Measurements from ENCODE around the gene RNF26.

The RNF26 gene

DNA sequence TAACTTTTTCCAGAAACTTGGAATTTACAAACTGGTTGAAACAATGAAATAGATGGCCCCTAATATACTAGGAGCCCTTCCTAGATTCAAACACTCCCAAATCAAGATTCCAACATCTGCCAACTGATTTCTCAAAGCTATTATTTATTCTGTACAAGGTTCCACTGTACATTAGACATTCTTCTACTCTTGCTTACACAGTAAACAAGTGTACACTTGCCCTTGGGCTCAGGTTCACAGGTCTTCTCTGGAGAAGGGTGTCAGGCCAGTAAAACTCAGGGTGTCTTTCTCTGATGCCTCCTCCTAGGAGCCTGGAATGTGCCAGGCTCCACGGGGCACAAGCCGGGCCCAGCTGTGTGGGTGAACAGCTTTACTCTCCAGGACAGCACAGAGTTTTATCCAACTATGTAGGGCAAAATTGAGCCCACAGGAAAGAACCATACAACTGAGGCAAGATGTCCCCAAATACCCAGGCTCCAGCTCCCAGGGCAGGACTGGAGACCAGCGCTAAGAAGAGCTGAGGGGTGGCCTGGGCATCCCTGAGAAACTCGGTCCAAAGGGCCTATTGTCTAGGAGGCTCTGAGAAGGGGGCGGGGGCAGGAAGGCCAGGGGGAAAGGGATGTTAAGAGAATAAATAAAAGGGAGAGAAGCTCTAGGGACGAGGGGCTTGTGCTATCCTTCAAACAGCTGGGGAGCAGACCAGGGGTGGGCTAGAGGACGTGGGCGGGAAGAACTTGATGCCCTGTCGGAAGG is 20.9 kb downstream of the RNF26 start:
- DNase-seq = no peak

DNA sequence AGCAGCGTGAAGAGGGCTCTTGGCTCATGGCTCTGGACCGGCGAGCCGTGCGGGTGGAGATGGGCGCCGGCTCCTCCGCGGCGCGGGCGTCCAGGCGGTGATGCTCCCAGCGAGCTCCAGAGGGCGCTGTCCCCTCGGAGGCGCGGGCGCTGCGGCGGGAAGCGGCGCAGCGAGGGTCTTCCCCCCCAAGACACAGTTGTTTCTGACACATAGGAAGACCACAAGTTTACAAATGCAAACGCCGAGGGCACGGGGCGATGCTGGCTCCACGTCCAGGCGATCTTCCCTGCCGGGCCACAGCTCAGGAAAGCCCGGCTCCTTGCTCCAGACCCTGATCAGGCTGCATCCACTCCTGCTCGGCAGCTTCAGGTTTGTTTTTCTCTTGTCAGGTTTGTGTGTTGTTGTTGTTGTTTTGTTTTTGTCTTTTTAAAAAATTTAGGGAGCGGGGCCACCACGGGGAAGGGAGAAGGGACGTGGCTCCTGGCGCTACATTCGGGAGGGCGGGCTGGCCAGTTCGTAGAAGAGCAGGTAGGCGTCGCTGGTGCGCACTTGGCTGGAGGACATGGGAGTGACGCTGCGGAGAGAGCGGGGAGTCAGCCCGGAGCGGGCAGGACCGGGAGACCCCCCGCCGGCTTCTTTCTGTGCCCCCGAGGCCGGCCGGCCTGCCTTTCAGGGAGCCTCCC is 22.2 kb downstream of the RNF26 start:
- peak; percentile 93 for DNase-seq

DNA sequence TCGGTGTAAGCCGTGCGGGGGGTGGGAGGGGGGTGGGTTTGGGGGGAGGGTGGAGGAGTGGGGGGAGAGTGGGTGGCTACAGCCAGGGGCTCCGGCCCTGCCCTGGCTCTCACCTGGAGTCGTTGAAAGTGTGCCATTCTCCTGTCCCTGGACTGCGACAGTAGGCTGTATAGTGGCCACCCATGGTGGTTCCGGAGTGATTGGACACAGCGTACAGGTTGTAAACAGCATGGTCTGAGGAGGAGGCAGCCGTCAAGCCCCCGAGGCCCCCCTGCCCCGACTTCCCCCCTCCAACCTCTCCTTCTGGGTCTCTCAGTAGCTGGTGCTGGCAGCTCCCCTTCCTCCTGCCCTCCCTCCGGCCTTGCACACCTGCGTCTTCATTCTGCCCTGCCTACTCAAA is 22.7 kb downstream of the RNF26 start:
- DNase-seq = no peak

DNA sequence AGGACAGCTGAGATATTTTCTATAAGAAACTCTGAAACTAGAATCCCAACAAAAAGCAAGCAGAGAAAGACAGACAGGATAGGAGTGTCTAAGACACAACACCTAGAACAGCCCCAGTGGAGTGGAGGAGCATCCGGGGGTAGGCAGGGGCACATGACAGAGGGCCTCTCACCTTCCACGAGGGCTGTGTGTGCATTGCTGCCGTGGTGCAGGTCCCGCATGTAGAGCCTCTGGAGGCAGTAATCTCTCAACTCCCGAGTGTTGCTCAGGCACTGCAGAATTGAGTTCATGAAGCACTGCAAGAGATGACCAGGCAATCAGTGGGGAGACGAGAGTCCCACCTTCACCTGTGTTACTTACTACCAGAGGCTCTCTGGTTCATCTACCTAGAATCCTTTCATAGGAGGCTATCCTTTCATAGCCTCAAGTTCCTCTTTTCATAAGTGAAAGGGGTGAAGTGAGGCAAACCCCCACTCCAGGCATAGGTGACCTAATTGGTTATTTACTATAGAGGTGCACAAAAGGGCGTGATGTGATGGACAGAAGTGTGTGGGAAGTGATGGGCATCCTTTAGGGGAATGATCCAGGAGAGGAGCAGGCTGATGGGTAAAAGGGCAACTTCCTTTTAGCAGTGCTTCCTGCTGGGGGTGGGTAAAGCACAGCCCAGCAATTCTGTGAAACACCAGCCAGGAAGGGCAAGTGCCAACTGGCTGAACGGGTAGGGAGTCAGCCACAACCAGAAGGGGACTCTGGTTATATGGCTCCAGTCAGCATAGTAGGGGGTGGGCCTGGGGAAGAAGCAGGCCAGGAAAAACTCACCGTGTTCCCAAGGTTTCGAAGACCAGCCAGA is 25.3 kb downstream of the RNF26 start:
- no peak for DNase-seq

DNA sequence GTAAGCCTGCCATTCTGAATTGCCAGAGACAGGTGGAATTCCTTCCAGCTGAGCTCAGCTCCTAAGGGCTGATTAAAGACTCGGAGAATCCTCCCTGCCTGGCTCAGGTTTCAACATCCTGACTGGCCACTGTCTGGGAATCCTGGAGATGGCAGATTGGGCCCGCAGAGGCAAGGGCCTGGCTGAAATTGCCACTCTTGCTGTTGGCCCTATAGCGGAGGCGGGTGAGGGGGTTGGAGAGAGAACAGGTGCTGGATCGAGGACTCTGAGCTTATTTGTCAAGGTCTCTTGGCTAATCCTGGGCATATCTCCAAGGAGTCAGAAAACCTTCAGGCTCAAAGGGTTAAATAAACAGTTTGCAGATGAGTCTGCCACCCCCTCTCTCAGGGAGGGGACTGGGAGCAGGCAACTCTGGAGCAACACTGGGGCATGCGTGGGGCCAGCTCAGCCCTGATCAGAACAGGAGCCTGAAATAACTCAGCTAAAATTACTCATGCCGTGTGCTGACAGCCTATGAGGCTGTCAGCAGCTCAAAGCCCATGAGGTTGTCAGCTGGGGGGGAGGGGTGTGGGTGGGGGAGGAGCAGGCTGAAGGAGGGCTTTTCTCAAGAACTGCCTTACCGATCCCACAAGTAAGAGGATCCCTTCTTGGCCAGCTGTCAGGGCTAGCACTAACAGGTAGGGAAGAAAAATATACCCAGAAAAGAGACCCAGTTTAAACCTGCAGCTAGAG is 26.9 kb downstream of the RNF26 start:
- peak; percentile 49 for DNase-seq

DNA sequence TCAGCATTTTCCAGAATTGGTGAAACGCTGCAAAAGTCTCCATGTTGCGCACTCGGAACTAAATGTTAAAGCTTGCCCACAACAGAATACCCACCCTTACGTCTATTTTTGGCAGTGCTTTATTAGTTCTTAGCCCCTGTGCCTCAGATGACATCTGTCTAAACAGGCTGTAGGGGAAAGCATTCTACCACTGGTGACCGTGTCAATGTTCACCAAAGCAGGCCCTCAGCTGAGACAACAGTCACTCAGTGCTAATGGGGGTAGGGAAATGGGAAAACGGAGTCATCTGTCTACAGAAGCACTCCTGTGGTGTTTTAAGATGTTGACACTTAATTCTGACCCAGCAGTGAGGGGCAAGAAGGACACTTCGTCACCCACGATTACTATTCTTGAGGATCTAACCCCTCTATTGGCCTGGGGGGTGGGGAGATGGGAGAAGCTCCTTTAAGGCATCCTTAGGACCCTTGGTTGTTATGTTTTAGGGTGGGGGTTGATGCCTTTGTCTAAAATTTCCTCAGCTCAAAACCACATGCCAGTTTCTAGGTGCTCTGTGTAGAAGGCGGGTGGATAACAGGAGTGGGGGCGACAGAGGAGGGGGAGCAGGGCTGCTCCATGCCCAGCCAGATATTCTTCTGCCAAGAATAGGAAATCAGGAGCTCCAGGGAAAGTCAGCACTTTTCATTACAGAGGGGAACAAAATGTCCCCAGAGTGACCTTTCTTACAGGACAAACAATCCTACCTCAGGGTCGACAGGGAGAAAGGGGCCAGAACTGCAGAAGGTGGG is 27.8 kb downstream of the RNF26 start:
- no peak for DNase-seq

DNA sequence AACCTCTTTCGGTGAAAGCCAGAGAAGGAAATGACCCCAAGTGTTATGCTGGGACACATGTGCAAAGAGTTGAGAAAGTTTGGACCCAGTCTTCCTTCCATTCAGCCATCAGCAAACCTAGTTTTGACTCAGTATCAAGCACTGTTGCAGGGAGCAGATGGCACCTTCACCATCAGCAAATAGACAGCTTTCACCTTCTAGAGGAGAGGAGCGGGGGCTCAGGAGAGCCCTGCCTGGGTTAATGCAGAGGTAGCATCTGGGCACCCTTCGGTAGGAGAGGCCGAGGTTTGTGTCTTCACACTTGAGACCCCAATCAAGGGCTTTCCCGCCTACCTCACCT is 28.4 kb downstream of the RNF26 start:
- no peak for DNase-seq

DNA sequence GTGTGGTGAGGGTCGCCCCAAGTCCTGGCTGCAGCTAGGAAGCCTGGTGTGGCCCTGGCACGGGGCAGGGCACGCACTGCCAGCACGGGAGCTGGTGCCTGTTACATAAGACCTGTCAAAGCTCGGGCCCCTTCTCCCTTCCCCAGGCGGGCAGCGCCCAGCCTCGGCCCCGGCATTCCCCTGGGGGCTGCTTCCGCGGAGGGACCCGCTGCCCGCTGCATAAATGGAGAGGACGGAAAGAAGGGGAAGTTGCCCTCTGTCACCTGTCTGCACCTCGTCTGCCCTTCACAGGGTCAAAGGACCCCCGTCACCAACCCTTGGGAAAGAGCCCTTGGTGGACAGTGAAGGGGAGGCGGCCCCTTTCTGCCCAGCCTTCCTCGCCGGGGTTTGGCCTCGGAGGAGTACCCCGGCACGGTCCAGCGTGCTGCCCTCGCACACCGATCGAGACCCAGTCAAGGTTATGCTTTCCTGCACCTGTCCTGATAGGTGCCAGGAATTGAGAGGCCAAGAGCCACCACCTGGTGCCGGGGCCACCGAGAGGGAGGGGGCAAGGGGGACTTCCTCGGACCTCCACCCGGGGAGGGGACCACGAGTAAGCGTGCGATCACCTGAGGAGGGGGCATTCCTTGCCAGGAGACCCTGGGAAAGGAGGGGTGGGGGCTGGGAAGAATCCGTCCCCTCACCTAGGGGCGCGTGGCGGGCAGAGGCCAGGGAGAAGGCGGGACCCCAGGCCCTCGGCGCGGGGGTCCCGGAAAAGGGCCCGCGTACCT is 28.9 kb downstream of the RNF26 start:
- peak; percentile 37 for DNase-seq

DNA sequence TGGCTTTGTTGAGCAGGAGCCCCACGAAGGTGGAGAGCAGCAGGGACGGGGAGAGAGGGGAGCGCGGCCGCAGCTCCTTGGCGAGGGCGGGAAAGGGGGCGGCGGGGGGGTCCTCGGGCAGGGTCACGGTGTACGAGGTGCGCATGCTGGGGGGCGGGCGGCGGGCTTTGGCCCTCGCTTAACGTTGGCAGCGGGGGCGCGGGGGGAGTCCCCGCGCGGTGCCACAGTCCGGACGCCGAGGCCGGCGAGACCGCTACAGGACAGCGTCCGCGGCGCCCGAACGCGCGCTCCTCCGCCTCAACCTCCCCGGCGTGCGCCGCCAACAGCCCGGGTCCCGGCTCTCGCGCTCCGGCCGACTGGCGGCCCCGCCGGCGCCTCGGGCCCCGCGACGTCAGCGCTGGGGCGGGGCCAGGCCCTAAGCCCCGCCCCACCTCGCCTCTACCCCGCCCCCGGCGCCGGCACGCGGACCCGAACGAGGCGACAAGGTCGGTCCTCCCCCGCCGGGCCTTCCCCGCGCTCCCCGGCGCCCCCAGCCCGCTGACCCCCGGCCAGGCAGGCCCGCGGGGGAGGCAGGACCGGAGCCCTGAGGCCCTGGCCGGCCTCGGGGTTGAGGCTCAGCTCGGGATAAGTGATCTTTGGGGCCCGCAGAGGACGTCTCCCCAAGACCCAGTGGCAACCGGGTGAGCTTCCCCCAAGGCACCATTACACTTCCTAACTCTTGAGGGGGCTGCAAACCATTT is 29.7 kb downstream of the RNF26 start:
- no peak for DNase-seq

DNA sequence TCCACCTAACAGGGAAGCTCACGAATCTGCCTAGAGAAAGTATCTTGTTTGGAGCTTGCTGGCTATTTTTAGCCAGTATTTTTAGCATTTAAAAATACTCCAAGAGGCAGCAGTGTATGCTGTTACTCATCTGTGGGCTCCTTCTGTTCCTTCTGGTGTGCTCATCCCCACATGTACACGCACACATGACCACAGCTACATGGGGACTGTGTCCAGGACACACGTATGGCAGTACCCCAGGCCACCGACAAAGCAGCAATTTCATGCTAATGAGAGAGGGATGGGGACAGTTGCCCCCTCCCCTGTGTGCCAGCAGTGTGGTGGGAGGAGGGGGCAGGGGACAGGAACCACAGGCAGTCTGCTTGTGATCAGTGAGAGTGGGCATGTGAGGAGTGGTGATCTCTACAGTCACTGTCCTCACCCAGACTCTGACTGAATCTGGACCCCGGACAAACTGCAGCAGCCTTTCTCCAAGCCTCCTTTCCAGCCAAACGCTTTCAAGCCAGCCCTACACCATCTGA is 30.8 kb downstream of the RNF26 start:
- DNase-seq = no peak

DNA sequence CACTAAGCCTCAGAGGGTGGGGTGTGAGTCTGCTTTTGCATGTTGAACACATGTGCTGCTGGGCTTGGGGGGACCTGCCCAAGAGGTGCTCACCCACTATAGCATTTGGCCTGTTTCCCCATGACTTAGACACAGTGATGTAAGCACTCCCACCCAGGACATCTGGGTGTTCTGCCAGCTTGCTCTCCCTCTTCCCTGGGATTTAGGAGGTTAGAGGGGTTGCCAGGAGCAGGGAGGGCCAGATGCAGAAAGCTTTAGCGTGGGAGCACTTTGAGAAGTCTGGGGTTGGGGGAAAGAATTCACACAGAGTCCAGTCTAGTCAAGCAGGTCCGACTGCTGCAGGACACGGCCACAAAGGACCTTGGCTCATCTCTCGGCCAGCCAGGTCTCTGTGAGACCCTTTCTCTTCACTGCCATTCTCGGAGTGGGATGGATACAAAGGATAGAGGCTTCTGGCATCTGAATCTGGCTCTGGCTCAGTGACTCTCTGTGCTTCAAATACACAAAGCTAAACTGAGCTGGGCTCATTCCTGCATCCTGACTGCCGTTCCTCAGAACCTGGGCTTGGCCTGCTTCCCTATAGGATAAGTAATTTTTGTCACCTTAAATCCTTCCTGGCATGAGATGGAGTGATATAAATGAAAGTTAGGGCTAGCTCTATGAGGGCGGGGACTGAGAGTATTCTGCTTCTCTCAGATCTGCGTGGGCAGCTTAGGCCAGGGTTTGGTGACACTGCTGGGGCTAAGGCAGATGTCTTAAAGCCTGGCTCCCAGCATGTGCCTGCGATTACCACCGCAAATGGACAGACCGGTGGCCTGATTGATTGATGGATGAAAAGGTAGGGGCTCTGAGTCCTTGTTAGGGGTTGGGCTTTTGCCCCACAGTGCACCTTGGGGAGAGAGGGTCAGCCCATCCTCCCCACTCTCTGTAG is 32.6 kb downstream of the RNF26 start:
- DNase-seq = no peak

DNA sequence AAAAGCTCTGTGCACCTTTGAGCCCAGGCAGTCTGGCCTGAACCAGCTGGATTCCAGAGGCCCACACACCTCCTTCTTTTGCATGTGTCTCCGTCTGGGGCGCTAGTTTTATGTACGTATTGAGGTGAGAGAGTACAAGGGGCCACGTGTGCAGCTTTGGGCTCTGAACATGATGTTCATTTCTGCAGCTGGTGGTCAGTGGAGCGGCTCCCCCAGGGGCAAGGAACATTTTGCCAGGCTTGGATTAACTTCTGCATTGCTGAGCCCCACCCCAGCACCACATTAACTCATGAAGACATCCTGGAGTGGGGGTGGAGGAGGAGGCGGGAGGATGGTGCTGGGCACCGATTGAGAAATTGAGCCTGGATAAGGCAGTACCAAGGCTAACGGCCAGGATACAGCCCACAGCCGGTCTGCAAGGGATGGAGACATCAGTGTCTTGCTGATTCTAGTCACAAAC is 33.4 kb downstream of the RNF26 start:
- DNase-seq = no peak

DNA sequence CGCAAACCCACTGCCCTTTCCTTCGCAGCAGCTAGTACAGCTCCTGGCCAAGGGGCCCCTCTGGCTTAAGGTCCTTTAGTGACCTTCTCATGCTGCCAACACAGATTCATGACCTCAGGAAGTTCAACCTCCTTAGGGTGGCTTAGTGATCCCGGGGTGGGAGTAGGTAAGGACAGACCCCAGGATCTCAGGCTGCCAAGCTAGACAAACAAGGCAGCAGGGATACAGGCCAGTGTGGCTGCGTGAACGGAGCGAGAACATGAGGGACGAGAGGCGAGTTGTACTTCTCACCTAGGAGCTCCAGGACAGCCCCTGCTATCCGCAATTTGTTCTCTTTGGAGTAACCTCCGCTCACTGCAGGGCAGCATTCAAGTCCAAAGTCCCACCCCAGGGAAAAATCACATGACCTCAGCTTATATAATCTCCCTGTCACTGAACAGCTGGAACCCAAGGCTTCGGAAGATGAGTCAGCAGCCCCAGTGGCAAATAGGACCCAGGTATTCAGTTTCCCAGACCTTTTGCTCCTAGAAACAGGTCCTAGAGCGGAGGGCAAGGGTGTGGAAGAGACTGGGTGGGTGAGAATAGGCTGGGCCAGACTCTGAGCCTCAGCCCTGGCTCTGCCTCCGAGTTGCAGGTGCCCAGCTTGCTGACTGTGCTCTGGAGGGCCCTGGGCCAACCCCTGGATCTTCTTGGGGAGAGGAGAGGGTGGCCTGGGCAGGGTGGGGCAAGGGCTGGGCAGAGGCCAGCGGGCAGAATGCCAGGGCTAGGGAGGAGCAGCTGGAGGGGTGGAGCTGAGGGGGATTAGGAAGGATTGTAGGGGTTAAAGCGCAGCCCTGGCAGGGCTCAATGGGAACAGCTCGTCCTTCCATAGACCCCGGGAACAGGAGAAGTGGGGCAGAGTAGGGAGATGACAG is 34.1 kb downstream of the RNF26 start:
- DNase-seq = peak; percentile 58

DNA sequence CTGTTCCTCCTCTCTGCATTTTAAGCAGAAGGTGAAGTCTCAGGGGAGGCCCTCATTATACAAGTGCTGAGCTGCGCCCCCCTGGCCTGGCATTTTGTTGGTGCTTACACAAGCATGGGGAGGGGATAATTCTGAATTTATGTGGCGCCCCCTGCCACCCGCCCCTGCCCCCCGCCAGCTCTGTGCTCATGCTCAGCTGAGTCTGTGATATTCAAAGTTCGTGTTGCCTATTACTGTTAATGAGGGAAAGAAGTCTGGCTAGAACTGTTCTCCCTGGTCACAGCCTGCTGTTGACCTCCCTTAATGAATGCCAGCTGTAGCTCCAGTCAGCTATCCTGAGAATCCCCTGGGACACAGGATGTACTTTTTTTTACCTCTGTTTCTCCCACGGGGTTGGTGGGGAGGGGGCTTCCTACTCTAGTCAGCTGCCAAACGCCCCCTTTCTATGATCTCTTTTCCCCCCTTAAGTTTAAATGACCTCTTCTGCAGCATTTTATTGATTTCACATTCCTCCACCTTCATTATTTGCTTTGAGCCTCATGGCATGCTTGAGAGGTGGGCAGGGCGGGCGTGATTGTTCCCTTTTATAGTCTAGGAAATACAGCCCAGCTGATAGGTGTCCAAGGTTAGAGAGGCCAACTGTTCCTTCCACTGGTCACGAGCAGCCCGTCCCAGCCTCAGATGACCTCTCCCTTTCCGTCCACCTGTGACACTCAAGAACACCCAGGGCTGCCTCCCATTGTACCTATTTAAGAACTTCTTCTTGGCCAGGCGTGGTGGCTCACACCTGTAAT is 35.0 kb downstream of the RNF26 start:
- DNase-seq = no peak

DNA sequence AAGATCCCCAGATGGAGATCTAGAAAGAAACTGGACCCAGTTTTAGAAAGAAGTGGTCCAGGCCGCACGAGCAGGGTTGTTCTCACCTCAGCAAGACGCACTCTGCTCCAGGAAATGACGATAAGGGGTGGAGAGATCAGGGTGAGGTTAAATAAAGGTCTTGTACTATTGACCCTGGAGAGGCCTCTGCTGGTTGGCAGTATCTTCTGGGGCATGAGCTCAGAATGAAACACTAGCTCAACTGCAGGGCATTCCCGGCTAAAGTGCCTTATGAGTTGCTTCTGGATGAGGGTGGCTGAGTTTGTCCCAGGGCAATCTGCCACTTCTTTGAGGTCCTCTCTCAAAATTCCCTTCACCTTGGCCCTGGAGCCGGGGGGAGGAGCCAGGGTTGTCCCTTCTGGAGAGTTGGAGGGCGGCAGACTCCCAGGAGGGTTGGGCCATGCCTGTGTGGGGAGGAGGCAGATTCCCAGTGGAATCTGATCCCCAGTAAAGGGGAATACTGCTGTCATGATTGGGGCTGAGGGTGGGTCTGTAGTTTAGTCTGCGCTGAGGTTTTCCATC is 36.2 kb downstream of the RNF26 start:
- no peak for DNase-seq

DNA sequence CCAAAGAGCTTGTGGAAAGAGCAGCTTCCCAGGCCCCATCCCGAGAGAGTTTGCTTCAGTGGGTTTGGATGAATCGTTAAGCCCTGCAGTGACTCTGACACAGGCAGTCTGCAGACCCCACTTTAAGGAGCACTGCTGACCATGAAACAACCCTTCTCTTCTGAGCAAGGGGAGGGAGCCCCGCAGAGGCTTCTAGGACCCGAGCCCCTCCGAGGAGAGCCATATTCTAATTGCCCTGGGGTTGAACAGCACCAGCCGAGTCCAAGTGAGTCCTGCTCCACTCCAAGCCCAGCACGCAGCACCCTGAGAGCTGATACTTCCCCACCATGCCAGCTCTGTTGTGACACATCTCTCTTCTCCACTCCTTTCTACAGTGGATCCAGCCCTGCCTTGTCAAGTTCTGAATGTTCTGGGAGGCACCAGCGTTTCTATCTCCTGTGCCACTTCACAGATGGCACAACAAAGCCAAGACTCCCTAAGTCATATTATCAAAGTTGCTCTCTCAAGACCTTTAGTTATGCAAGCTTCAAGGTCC is 36.8 kb downstream of the RNF26 start:
- DNase-seq = no peak

DNA sequence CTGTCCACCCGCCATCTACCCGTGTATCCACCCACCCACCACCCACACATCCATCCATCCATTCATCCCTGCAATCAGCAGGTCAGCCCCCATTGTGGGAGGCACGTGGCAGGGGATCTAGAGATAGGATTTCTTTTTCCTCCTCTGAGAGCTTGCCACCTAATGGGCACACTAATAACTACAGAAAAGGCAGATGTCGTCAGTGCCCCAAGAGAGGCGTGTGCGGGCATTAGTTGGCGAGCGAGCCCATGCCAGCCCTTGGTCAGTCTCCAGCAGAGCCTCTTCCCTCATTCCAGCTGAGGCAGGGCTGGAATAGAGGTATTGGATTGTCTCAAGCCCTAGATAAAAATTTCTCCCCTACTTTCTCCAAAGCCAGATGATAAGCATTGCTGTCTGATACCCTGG is 37.5 kb downstream of the RNF26 start:
- DNase-seq = peak; percentile 56
